Pancreas (tissue), 10 donors: ENCODE measurements around the gene NCK2. TPM values are rescaled to one million over a fixed set of nuclear protein-coding genes. Genes with fewer than 3 reads are reported as not detected.

ENCODE experiments used
- ATAC-seq, 4 donors: fragments of 200-7000 bp; cut with Tn5 transposase; one replicate each; pipeline versions ENCODE4 v1.8.0 to v1.9.1; 2020; ENCODE audit warnings: mild to moderate bottlenecking in 4 of 4, moderate library complexity in 4 of 4
- DNase-seq, 6 donors: peaks; one replicate each; pipeline ENCODE4 v3.0.0-alpha.2; 2020
- FAIRE-seq: peaks from 2 replicates; lab custom pipeline; 2012; peaks lifted over from hg19 to GRCh38; lab: Jason Lieb, UNC
- H3K27ac ChIP-seq, 4 donors: fragments of 200-600 bp; sonication (generic); 1 replicate in 3 of 4; 2 replicates in 1 of 4; pipeline versions ENCODE4 v1.5.0 to v1.8.0; 2020
- H3K27me3 ChIP-seq, 4 donors: fragments of 200-600 bp; one replicate each; pipeline ENCODE4 v1.8.0; 2021
- H3K36me3 ChIP-seq, 3 donors: fragments of 200-600 bp; sonication (generic) in 1 of 3; one replicate each; pipeline versions ENCODE4 v1.5.0 to v1.8.0; 2020 to 2021
- H3K4me1 ChIP-seq, 3 donors: fragments of 200-600 bp; one replicate each; pipeline ENCODE4 v1.8.0; 2021
- H3K4me3 ChIP-seq, 4 donors: fragments of 200-600 bp; sonication (generic) in 2 of 4; one replicate each; pipeline versions ENCODE4 v1.5.0 to v1.8.0; 2020 to 2021
- H3K9me3 ChIP-seq, 4 donors: fragments of 200-600 bp; one replicate each; pipeline ENCODE4 v1.8.0; 2021
- WGBS, 2 donors: extraction: QIAGEN DNeasy Blood & Tissue Kit; methylation state at CpG; one replicate each; pipeline ENCODE4 v1.1.7; 2013; 5-methylcytosine and 5-hydroxymethylcytosine counted together
- intact Hi-C, 3 donors: fragments of 100-400 bp; cut with DNase I; formaldehyde crosslinking; loops; one replicate each; pipeline versions ENCODE4 v1.11.1 to v1.14.2; 2022
- polyA plus RNA-seq, 2 donors: library from polyadenylated mRNA; stranded (reverse); fragments of 200-250 nt; gene quantifications; one replicate each; pipeline ENCODE4 v1.2.3, GENCODE V29; 2013
- total RNA-seq, 6 donors: library from RNA; stranded (reverse); fragmentation: NEBNext Ultra II Directional in 4 of 6; extraction: Animal tissue kit (Norgen Biotek cat#: 25700) in 4 of 6; gene quantifications; one replicate each; pipeline versions ENCODE4 v1.2.1 to v1.2.4, GENCODE V29; 2021 to 2023
- TF ChIP-seq, protein P1 (sequence below), 4 donors: fragments of 200-600 bp; sonication (generic) in 3 of 4; IDR thresholded peaks; one replicate each; pipeline versions ENCODE4 v1.5.0 to v1.8.0; 2021; ENCODE audit warnings: antibody characterized with exemption in 4 of 4
- donor health status: healthy with polysubstance abuse.
- donor health status: DM: no; HTN: no; CAD: no; lungs with moderate emphysema.
- donor health status: DM: no; HTN: no; CAD: no.
- donor health status: control.
- donor health status: control.
- donor health status: Bipolar disorder and iron deficiency.
- donor health status: DM: yes; HTN: yes; CAD: no.
- donor health status: DM: no; HTN: no; CAD: no.
- donor health status: DM: no; HTN: no; CAD: no.
- donor health status: DM: yes; HTN: yes; CAD: no.

Gene NCK2
- total and polyA plus RNA-seq, 8 donors, result 28.4 to 57.6 (median 31.2) TPM

DNA sequence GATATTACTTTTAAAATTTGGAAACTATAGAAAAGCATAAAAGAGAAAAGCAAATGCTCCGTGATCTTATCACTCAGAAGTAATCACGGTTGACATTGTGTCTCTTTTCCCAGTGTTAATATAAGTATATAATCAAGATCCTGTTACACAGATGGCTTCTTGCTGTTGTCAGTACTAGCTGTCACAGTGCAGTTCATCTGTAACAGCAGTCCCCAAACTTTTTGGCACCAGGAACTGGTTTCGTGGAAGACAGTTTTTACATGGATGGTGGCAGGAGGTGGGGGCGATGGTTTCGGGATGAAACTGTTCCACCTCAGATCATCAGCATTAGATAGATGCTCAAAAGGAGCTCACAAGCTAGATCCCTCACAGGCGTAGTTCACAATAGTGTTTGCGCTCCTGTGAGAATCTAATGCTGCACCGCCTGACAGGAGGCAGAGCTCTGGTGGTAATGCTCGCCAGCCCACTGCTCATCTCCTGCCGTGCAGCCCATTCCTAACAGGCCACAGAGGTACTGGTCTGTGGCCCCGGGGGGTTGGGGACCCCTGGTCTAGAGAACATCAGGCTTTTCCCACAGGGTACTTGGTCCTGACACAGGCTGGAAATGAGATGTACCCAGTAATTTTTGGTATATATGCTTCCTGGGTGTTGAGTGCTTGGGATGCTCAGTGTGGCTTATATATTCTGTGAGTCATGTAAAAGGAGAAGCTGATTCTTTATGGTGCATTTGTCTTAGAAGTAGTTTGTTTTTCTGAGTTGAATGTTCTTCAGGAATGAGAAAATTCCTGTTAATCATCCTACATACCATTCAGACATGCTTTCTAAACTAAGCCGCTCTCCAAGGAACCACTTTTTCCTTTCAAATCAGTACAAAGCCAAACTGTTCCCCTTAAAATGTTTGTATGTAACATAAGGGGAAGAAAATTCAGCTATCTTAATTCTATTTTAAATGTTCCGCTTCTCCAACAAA, 121.8 kb downstream of the NCK2 start:
- H3K27ac ChIP-seq, result no peak overlapping the region
- H3K4me1 ChIP-seq, result peaks cover 0 to 3% (median 0%) of the 10 kb centered on the region in 3 donors
- intact Hi-C loops, result no loop called here
- H3K36me3 ChIP-seq, result no peaks in the 10 kb centered on the region
- TF ChIP-seq, protein P1, sequence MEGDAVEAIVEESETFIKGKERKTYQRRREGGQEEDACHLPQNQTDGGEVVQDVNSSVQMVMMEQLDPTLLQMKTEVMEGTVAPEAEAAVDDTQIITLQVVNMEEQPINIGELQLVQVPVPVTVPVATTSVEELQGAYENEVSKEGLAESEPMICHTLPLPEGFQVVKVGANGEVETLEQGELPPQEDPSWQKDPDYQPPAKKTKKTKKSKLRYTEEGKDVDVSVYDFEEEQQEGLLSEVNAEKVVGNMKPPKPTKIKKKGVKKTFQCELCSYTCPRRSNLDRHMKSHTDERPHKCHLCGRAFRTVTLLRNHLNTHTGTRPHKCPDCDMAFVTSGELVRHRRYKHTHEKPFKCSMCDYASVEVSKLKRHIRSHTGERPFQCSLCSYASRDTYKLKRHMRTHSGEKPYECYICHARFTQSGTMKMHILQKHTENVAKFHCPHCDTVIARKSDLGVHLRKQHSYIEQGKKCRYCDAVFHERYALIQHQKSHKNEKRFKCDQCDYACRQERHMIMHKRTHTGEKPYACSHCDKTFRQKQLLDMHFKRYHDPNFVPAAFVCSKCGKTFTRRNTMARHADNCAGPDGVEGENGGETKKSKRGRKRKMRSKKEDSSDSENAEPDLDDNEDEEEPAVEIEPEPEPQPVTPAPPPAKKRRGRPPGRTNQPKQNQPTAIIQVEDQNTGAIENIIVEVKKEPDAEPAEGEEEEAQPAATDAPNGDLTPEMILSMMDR (IDR thresholded peaks at IDR 0.05), result no peak
- ATAC-seq (no peak), DNase-seq (no peak), FAIRE-seq (no peak)
- no peaks in the 10 kb centered on the region for H3K9me3 ChIP-seq
- no peaks in the 10 kb centered on the region for H3K27me3 ChIP-seq
- WGBS, 2 donors, result 85 to 88% methylated on average over 13 of the region's 13 CpGs
- H3K4me3 ChIP-seq, result no peak overlapping the region

DNA sequence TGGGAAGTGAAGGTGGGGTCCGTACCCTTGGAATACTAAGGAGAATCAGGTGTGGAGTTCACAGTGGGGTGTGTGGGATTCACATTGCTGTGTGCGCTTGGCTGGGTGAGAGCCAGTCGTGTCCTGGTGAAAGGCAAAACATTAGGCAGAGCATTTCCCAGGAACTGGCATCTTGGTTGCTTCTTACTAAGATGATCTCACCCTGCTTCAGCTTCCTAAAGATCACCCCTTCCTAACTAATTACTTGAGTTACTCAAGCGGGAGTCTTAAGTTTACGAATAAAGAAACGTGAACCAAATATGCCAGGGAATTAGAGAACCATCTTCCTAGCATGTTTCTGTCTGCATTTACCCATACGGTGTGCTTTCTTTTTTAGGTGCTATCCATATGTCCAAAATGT, 122.9 kb downstream of the NCK2 start:
- H3K9me3 ChIP-seq, result no peaks in the 10 kb centered on the region
- H3K27me3 ChIP-seq, result no peaks in the 10 kb centered on the region
- intact Hi-C loops, result no loop called here
- no peaks in the 10 kb centered on the region for H3K36me3 ChIP-seq
- no peaks in the 10 kb centered on the region for H3K4me1 ChIP-seq
- 87 to 89% methylated on average over 7 of the region's 7 CpGs for WGBS, 2 donors
- TF ChIP-seq, protein P1 (IDR thresholded peaks at IDR 0.05), result no peak
- no peak for ATAC-seq
- FAIRE-seq, result no peak
- H3K4me3 ChIP-seq, result no peak overlapping the region
- no peak overlapping the region for H3K27ac ChIP-seq
- no peak for DNase-seq

DNA sequence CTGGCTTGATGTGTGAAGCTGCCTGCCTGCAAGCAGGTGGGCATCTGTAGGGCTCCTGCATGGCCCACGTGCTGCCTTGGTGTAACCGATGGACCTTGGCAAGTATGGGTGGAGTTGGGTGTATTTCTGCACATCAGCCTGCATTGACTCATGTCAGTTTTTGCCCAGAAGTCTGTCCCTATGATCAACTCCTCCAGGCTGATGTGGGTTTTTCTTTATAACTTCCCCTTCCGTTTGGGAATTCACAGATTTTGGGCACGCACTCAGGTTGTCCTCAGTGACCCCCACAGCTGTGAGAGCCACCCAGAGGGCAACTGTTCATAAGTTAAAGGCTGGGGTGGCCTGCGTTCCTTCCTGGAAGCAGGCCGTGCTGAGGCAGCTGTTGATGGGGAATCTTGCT, 123.3 kb downstream of the NCK2 start:
- no peak overlapping the region for H3K27ac ChIP-seq
- TF ChIP-seq, protein P1 (IDR thresholded peaks at IDR 0.05), result no peak
- 73 to 76% methylated on average over 6 of the region's 6 CpGs for WGBS, 2 donors
- H3K27me3 ChIP-seq, result no peaks in the 10 kb centered on the region
- H3K36me3 ChIP-seq, result no peaks in the 10 kb centered on the region
- no peaks in the 10 kb centered on the region for H3K9me3 ChIP-seq
- ATAC-seq (peak in 1 of 4 donors; percentile 27), FAIRE-seq (no peak), DNase-seq (no peak)
- H3K4me3 ChIP-seq, result no peak overlapping the region
- no peaks in the 10 kb centered on the region for H3K4me1 ChIP-seq
- intact Hi-C loops, result no loop called here

DNA sequence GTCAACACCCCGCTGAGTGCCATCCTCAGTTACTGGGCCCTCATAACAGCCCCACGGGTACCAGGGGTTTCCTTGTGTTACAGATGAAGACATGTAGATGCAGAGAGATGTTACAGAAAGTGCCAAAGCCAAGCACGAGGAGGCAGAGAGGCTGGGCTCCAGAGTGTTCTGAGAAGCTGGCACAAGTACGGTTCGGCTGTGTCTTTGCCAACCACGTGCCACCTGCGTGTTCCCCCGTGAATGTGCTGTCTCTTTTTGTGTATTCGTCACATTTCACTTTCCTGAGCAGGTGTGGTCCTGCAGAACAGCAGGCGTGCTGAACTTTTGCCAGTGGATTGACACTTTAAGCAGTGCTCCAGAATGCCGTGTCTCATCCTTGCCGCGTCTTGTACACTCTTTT, 124.6 kb downstream of the NCK2 start:
- 74 to 79% methylated on average over 13 of the region's 13 CpGs for WGBS, 2 donors
- H3K4me3 ChIP-seq, result no peak overlapping the region
- DNase-seq, result no peak
- H3K4me1 ChIP-seq, result no peaks in the 10 kb centered on the region
- ATAC-seq, result no peak
- H3K27me3 ChIP-seq, result no peaks in the 10 kb centered on the region
- FAIRE-seq, result no peak
- intact Hi-C loops, result no loop called here
- no peaks in the 10 kb centered on the region for H3K36me3 ChIP-seq
- TF ChIP-seq, protein P1 (IDR thresholded peaks at IDR 0.05), result no peak
- no peak overlapping the region for H3K27ac ChIP-seq
- H3K9me3 ChIP-seq, result no peaks in the 10 kb centered on the region

DNA sequence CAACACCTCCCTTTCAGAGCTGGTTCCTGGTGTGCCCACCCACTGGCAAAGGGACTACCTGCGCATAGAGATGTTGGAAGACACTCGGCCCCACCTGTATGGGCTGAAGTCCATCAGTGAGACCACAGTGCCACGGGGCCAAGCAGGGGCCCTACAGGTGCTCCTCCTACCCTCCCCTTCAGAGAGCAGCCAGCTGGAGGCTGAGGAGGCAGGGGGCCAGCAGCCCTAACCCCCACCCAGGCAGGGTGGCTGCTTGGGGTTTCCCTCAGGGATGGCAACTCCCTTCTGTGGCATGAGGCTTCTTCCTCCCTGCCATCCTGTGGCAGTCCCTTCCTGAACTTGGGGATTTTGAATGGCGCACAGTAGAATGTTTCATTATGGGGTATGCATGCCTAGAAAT, 125.3 kb downstream of the NCK2 start:
- no peak for FAIRE-seq
- H3K4me3 ChIP-seq, result no peak overlapping the region
- H3K36me3 ChIP-seq, result no peaks in the 10 kb centered on the region
- no peaks in the 10 kb centered on the region for H3K9me3 ChIP-seq
- no peak overlapping the region for H3K27ac ChIP-seq
- WGBS, 2 donors, result 93 to 98% methylated on average over 4 of the region's 4 CpGs
- ATAC-seq, result no peak
- no peaks in the 10 kb centered on the region for H3K4me1 ChIP-seq
- intact Hi-C loops, result no loop called here
- H3K27me3 ChIP-seq, result no peaks in the 10 kb centered on the region
- no peak for DNase-seq
- TF ChIP-seq, protein P1 (IDR thresholded peaks at IDR 0.05), result no peak
